ENCODE results near the gene ARL10. TPM values are rescaled to one million over a fixed set of nuclear protein-coding genes. Genes with fewer than 3 reads are reported as not detected.

The ARL10 gene
- total RNA-seq, 1 experiment from 2014 or later = 9.6 TPM

GRCh38 chr5:176353533-176353932, 11.8 kb upstream of the ARL10 start:
- peaks cover 0 to 4% of the 10 kb centered on the region in 2 experiments; a peak in 2 of 4 replicates for H3K4me1 Mint-ChIP-seq

More at GRCh38 chr5:176353533-176353932, 11.8 kb upstream of the ARL10 start:
- H3K56ac ChIP-seq (ENCODE audit: insufficient read length, low read depth, low read length) = no peak overlapping the region
- no peak overlapping the region for H2BK5ac ChIP-seq (ENCODE audit: insufficient read length, low read length)
- no peak overlapping the region for H2BK20ac ChIP-seq (ENCODE audit: low read depth, low read length, poor library complexity, severe bottlenecking)
- H3K18ac ChIP-seq (ENCODE audit: insufficient read length, low read depth, low read length) = no peak overlapping the region
- H3K79me2 ChIP-seq (ENCODE audit: insufficient read depth, low read length) = peaks cover 3% of the 10 kb centered on the region; the same call in 1 of the 2 replicates
- peaks cover 3% of the 10 kb centered on the region for H3K79me1 ChIP-seq (ENCODE audit: insufficient read depth, low read depth, low read length, poor library complexity, severe bottlenecking)
- TF ChIP-seq, protein P1, sequence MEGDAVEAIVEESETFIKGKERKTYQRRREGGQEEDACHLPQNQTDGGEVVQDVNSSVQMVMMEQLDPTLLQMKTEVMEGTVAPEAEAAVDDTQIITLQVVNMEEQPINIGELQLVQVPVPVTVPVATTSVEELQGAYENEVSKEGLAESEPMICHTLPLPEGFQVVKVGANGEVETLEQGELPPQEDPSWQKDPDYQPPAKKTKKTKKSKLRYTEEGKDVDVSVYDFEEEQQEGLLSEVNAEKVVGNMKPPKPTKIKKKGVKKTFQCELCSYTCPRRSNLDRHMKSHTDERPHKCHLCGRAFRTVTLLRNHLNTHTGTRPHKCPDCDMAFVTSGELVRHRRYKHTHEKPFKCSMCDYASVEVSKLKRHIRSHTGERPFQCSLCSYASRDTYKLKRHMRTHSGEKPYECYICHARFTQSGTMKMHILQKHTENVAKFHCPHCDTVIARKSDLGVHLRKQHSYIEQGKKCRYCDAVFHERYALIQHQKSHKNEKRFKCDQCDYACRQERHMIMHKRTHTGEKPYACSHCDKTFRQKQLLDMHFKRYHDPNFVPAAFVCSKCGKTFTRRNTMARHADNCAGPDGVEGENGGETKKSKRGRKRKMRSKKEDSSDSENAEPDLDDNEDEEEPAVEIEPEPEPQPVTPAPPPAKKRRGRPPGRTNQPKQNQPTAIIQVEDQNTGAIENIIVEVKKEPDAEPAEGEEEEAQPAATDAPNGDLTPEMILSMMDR (conservative IDR thresholded peaks at IDR 0.05) = no peak
- H4K20me1 ChIP-seq (ENCODE audit: control insufficient read depth, insufficient read depth, insufficient read length) = no peaks in the 10 kb centered on the region
- Mint-ChIP-seq H3K36me3 (ENCODE audit: insufficient read depth in 1 of 3, low read depth in 3 of 3) (peaks cover 39 to 99% (median 85%) of the 10 kb centered on the region in 3 experiments), H3K27me3 (ENCODE audit: low read depth) (no peaks in the 10 kb centered on the region), H3K27ac (no peak overlapping the region), H3K9me3 (no peaks in the 10 kb centered on the region), H3K4me3 (no peak overlapping the region)
- H3K23me2 ChIP-seq (ENCODE audit: insufficient read length, low read depth, low read length, poor library complexity, severe bottlenecking) = no peaks in the 10 kb centered on the region
- no peak overlapping the region for H3K23ac ChIP-seq (ENCODE audit: insufficient read length, low read depth, low read length)
- H3K4ac ChIP-seq (ENCODE audit: low read depth, low read length) = no peak overlapping the region
- no peak overlapping the region for H3T11ph ChIP-seq (ENCODE audit: low read length)
- no peak overlapping the region for H3K14ac ChIP-seq (ENCODE audit: insufficient read depth, low read length)
- WGBS (ENCODE audit: extremely low coverage, insufficient read length, low lambda C conversion rate) = no CpG with 5 or more reads among the region's 4 CpGs
- DNase-seq = no peak
- H2BK12ac ChIP-seq (ENCODE audit: insufficient read length, low read depth, low read length) = no peak overlapping the region
- H3K4me2 ChIP-seq (ENCODE audit: insufficient read depth, insufficient read length, low read length) = no peak overlapping the region
- no peak overlapping the region for H3K27ac ChIP-seq (ENCODE audit: insufficient read length, low read depth, low read length)
- H3K9me3 ChIP-seq (ENCODE audit: control insufficient read depth, low read depth, low read length) = no peaks in the 10 kb centered on the region
- no peak overlapping the region for H2AK5ac ChIP-seq (ENCODE audit: insufficient read length, low read length)
- H3K4me1 ChIP-seq (ENCODE audit: insufficient read depth, low read length) = no peaks in the 10 kb centered on the region
- no peak overlapping the region for H2AFZ ChIP-seq (ENCODE audit: low read length)
- H2BK15ac ChIP-seq (ENCODE audit: low read depth, low read length) = no peak overlapping the region
- H4K5ac ChIP-seq (ENCODE audit: insufficient read length, low read depth, low read length) = no peak overlapping the region
- H4K91ac ChIP-seq (ENCODE audit: insufficient read length, low read depth, low read length) = no peak overlapping the region
- H2BK120ac ChIP-seq (ENCODE audit: low read depth, low read length, poor library complexity, severe bottlenecking) = no peak overlapping the region
- no peaks in the 10 kb centered on the region for H3K27me3 ChIP-seq (ENCODE audit: insufficient read depth, low read length)
- H3K9ac ChIP-seq (ENCODE audit: extremely low read depth, insufficient read length, low read length) = no peak overlapping the region
- H4K8ac ChIP-seq (replicated peaks; ENCODE audit: insufficient read length, low read depth, low read length) = no peak overlapping the region

Measured in H9 (cell line).